HG02973 (cell line): ENCODE data around the gene ARHGDIG.

ENCODE experiments used
- ATAC-seq: cut with Tn5 transposase; IDR thresholded peaks from one replicate; pipeline ENCODE4 v1.9.1; 2021; ENCODE audit warnings: moderate library complexity; ENCODE audit not compliant: unreplicated experiment

ARHGDIG gene

DNA sequence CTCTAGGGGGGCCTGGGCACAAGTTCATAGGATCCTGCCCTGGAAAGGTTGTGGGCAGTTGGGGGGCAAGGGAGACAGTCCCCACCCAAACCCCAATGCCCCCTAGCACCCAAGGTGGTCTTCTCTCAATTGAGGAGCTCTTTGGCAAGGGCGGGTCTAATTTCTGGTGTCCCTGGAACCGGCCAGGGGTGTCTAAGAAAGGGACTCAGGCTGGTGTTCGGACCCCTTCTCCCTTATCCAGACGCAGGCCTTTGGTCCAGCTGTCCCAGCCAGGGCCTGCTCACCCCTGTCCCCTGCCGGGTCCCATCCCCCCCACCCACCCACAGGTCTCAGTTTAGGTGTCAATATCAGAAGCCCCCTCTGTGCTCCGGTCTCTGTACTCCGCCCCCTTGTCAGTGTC lies 860 bp upstream of the ARHGDIG start:
- no peak for ATAC-seq

DNA sequence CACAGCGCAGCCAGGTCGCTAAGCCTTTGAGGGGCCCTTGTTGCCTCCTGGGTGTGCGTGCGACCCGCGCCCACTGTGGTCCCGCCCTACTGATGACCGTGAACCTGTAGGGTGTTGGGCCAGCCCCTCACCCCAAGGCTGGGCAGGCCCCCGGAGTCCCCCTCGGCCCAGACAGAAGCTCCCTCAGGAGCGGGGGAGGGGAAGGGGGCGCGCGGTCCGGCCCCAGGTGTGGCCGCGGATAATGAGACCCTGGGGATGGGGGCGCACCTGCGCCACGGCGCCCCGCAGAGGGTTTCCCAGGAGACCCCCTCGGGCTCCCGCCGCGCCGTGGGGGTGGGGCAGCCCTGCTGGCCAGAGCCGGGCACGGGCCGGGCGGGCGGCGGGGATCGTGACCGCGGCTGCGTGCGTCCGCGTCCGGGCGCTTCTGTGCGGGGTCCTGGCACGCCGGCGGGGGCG lies 358 bp upstream of the ARHGDIG start:
- ATAC-seq: no peak

DNA sequence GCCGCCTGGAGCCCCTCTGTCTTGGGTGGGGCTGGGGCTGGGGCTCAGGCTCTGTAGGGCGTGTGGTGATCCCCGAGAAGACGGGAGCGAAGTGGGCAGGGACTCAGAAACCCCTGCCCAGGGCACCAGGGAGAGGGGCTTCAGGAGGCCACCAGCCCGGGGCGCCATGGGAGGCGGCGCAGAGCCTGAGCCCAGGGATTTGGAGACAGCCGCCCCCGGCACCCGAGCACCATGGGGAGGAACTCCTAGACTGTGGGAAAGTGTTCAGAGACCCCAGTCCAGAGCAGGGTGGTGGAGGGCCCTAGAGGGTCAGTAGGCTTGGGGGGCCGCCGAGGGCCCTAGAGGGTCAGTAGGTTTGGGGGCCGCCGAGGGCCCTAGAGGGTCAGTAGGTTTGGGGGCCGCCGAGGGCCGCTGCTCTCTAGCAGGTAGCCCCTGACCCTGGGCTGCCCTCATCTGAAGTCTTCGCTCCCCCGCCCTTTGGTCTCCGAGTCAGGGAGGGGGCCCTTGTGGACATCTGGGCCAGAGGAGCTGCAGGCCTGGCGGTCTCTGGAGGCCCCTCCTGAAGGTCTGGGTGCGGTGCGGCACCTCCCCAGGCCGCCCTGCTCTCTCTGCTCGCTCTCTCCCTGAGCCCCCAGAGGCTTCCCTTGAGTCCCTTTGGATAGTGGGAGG lies 734 bp downstream of the ARHGDIG start:
- ATAC-seq: no peak

GRCh38 chr16:281660-282255 lies 1.4 kb downstream of the ARHGDIG start:
- ATAC-seq: no peak

- no peak for ATAC-seq
These were observed 2.1 kb downstream of the ARHGDIG start for GRCh38 chr16:282491-282890.

GRCh38 chr16:283033-283805 lies 2.8 kb downstream of the ARHGDIG start, which contains the start of gene PDIA2:
Gene PDIA2 (plus strand): TSS chr16:283164. CDS start chr16:283170, 6 bp downstream.
- ATAC-seq: no peak

- ATAC-seq: no peak
These were observed 4.1 kb downstream of the ARHGDIG start for GRCh38 chr16:284204-285120.

DNA sequence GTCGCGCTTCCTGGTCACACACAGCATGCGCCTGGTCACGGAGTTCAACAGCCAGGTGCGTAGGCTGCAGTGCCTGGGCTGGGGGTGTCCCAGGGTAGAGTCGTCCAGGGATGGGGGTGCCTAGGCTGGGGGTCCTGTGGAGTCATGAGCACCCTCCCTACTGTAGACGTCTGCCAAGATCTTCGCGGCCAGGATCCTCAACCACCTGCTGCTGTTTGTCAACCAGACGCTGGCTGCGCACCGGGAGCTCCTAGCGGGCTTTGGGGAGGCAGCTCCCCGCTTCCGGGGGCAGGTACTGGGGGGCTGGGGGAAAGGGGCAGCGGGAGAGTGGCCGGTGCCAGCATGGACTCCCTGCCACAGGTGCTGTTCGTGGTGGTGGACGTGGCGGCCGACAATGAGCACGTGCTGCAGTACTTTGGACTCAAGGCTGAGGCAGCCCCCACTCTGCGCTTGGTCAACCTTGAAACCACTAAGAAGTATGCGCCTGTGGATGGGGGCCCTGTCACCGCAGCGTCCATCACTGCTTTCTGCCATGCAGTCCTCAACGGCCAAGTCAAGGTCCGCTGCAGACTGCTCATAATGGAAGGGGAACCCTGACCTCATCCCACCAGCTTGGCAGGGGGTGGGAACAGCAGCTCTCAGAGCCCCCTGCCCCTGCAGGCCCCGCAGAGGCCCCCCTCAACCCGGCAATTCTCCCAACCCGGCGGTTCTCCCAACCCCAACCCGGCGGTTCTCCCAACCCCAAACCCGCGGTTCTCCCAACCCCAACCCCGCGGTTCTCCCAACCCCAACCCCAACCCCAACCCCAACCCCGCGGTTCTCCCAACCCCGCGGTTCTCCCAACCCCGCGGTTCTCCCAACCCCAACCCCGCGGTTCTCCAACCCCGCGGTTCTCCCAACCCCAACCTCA lies 5.0 kb downstream of the ARHGDIG start:
- ATAC-seq: no peak

GRCh38 chr16:286491-287297 lies 6.3 kb downstream of the ARHGDIG start:
- ATAC-seq: no peak

GRCh38 chr16:287298-287811 lies 7.0 kb downstream of the ARHGDIG start:
- no peak for ATAC-seq

DNA sequence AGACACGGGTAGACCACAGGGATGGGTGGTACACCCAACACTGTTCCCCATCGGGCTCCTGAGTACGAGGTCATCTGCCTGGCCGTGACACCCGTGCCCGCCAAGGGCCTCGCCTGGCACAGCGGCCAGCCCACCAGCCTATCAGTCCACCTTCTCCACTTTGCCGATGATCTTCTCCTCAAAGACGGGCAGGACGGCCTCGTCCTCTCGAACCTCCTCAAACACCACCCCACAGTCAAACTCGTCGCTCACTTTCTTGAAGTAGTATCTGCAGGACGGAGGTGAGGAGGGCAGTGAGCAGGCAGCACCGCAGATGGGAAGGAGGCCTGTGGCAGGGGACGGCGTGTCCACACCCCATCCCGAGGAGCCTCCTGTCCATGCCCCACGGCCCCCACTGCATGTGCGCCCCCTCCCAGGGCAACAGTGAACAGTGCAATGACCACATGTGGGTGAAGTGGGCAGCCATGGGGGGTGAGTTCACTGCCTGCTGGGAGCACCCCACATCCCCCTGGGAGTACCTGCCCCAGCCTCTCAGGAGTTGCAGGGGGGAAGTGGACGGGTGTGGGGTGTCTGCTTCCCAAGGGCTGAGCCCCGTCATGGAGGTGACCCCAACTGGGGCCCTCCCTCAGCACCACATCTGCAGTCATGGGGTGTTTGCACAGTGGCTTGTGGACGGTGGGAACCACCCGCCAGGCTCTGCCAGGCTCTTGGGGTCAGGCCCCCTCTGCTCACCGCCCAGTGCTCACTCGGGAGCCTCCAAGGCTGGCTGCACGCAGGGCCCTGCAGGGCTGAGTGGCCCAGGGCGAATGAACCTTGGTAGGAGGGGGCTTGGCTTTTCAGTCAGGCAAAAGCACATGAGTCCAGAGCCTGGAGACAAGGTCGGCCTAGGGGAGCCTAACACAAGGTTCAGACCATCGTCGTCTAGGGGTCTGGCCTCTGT lies 7.9 kb downstream of the ARHGDIG start:
- ATAC-seq: no peak

DNA sequence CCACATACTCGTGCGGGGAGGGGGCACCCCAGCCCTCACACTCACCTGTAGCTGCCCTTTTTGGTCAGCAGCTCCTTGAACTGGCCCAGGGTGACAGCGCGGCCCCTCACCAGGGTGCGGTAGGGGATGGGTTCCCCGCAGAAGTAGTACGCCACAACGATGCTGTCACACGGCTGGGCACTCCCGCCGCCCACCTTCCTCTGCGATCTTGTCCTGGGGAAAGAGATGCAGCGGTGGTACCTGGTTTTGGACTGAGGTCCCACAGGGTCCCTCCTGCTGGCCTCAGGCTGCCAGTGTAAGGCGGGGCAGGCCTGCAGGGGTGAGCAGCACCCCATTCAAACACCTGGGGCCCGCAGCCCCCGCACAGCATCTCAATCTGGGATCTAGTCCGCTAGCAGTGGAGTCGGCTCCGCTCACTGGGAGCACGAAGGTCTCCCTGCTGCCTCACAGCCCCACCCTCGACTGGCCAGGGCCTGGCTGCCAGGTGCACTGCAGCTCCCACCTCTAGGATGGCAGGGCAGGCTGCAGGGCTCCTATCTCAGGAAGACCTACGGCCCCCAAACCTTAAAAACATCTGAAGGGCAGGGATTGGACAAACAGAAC lies 9.1 kb downstream of the ARHGDIG start:
- no peak for ATAC-seq

GRCh38 chr16:290015-290680 lies 9.8 kb downstream of the ARHGDIG start:
- ATAC-seq: no peak

GRCh38 chr16:290681-291405 lies 10.5 kb downstream of the ARHGDIG start:
- no peak for ATAC-seq

DNA sequence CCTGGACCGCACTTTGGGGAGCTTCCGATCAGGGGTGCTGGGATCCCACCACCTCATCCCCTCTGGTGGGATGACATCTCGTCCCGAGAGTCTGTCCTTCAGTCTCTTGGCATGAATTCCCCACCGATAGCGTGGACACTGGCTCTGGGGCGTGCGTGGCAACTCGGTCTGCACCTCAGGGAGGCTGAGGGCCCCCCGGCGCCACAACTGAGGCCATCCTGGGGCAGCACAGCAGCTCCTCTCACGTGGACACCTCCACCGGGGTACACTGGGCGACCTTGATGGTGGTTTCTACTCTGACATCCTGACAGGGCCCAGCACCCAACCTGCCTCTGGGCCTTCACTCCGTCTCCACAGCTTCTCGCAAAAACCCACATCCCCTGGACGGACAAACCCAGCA lies 11.1 kb downstream of the ARHGDIG start:
- no peak for ATAC-seq
